GM21528 (cell line): ENCODE measurements around the gene SNX24.
"Not testable (repeated sequence)": the region's sequence is repeated elsewhere in the genome, so short reads cannot be mapped to it uniquely, and the experiment has no call there.

Source experiments
- ATAC-seq: cut with Tn5 transposase; IDR thresholded peaks from one replicate; pipeline ENCODE4 v1.9.1; 2021; ENCODE audit warnings: mild to moderate bottlenecking, moderate library complexity; ENCODE audit not compliant: unreplicated experiment, low FRiP score

The SNX24 gene, protein sequence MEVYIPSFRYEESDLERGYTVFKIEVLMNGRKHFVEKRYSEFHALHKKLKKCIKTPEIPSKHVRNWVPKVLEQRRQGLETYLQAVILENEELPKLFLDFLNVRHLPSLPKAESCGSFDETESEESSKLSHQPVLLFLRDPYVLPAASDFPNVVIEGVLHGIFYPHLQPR

DNA sequence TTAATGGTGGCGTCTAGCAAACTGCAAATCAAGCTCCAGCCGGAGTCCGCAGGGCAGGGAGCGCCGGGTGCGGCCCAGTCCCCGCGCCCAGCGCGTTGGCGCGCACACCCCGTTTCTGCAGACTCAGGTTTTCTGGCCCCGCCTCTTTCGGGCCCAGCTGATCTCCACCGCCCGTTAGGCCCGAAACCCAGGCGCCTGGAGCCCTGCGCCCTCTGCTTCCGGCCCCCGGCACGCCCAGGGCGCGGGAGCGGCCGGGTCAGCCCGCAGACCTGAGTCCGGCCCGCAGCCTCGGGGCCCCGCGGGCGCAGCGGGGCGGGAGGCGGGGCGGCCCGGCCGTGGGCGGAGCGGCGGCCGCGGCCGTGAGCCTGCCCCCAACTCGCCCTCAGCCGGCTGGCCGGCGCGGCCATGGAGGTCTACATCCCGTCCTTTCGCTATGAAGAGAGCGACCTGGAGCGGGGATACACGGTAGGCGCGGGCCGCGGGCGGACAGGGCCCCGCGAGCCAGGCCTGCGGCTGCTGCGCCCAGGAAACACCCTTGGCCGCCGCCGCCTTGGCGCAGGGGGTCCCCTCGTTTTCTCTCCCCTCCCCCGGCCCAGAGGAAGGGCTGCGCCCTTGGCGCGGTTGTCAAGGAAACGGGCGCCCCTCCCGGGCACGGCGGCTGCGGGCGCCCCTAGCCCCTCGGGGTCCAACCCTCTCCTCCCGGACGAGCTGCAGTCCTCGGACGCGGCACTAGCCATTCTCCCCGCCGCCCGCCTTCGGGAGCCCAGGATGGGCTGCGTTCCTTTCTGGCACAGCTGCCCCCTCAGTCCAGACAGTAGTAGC is at the start of gene SNX24:
Gene SNX24 (plus strand): TSS at position 385 of the 822 bp plus-strand sequence. CDS start 21 bp downstream, at position 406.
- ATAC-seq = peak; percentile 85

GRCh38 chr5:122805481-122805880 is 39.9 kb upstream of the SNX24 start:
- no peak for ATAC-seq

DNA sequence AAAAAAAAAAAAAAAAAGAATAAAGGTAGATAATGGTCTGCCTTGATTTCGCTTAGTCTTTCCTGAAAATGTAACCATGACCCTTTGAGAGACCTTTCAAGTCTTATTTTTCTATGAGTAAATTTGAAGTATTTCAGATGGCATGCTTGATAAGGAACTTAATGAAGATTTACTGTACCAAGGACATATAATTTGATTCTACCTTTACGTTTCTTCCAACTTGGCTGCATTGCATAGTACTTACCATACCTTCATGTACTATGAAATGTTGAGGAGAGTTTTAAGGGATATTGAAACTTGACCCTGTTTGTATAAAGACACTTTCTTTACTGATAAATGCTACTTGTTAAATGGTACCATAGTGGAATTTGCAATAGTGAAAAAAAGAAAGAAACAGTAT is 35.0 kb upstream of the SNX24 start:
- ATAC-seq = no peak

DNA sequence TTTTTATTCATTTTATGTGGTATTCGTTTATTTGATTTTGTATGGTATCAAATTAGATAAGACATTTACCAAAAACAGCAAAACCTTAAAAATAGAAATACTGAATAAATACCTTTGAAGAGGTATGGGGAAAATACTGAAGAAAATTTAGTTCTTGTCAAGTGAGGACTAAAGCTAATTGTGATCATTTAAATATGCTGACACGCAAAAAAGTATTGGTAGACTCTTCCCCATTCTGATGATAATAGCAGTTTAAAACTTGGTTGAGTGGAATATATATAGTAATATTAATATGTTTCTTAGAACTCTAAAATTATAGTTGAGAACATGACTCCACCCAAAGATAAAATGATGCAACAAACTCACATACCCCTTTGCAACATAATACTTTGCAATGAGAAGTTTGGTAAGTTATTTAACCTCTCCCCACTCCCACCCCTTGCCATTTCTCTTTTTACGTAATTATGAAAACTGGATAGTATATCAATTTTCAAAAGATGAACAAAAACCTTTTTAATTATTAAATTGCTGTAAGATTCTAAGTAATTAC is 30.1 kb upstream of the SNX24 start:
- ATAC-seq = no peak

- ATAC-seq = no peak
Measured at GRCh38 chr5:122816756-122817155, 28.7 kb upstream of the SNX24 start.

GRCh38 chr5:122831984-122832383 is 13.4 kb upstream of the SNX24 start:
- no peak for ATAC-seq

- ATAC-seq = no peak
Measured at GRCh38 chr5:122835681-122836080, 9.7 kb upstream of the SNX24 start.

- no peak for ATAC-seq
Measured at GRCh38 chr5:122836947-122837346, 8.5 kb upstream of the SNX24 start.

- ATAC-seq = no peak
Measured at GRCh38 chr5:122839731-122840130, 5.7 kb upstream of the SNX24 start.

DNA sequence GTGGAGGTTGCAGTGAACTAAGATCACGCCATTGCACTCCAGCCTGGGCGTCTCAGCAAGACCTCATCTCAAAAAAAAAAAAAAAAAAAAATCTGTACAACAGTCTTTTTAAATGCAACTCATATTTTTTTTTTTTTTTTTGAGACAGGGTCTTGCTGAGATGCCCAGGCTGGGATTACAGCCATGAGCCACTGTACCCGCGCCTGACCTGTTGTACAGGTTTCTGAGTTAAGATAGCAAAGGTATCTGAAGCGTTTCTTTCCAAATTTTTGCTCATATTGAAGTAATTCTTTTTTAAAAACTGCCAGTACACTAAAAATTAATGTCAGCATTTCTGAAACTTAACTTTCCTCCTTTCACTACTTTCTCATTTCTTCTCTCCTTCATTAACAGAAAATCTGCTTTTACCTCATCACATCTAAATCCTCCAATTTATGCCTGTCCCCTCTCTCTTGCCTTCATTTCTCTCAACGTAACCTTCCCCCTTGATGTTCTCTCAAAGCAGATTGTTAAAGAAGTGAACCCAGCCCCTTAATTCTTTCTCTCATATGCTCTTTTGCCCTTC is 3.3 kb upstream of the SNX24 start:
- ATAC-seq = no peak

DNA sequence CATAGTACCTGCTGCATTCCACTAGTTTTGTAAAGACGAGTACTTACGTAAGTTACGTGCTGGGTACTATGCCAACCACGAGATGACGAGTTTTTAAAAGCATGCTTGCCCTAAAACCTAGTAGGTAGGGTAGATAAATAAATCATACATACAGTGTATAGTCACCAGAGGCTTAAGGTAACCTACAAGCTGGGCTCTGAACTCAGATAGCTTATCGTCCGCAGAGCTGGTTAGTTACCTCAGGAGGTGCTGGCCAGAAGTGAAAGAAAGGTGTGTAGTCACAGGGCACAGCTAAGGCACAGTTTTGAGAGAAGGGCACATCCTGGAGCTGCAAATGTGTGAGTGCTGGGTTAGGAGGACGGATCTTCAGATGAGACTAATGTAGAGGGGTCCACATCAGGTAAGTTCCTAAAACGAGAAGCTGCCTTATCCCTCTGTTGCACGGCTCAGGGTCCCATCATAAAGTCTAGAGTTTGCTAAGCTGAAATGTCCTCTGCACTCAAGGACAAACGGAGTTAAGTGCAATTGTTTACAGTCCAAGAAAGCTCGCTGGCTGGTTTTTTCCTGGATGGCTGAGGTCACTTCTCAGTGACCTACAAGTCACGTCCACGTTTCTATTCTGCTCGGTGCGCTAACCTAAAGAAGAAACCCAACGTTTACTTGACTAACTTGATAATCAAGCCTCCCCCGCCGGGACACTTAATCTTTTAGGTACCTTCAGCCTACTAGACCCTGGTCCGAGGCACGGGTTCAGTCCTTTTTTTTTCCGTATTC is 1.1 kb upstream of the SNX24 start:
- no peak for ATAC-seq

DNA sequence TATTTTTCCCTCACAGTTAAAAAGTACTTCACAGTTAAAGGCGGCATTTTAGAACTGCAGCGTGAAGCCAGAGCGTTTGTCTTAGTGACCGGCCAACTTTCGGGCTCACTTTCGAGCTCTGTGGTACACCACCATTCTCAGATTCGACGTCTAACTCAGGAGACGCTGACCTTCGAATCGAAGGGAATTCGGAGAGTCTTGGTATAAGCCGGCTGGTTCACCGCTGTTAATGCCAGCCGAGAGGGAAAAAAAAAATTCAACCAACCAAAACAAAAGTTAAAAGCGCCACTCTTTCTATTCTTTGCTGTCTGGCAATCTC is 544 bp upstream of the SNX24 start:
- ATAC-seq = peak; percentile 57

- no peak for ATAC-seq
Measured at GRCh38 chr5:122846051-122846550, 688 bp downstream of the SNX24 start.

- no peak for ATAC-seq
Measured at GRCh38 chr5:122847687-122848081, 2.3 kb downstream of the SNX24 start.

DNA sequence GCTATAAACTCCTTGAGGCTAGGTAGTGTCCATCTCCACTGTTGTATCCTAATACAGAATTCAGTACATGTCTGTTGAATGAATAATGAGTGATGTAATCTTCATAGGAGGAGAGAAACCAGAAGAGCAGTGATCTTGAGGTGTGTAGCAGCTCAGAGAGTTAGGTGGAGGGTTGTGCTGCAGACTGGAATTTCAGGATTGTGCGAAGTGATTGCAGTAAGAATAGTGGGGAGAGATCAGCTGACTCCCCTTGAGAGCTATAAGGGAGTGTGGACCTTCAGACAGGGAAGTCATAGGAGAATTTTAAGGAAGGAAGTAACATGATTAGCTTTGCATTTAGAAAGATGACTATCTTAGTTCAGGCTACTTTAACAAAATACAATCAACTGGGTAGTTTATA is 4.4 kb downstream of the SNX24 start:
- ATAC-seq = no peak

DNA sequence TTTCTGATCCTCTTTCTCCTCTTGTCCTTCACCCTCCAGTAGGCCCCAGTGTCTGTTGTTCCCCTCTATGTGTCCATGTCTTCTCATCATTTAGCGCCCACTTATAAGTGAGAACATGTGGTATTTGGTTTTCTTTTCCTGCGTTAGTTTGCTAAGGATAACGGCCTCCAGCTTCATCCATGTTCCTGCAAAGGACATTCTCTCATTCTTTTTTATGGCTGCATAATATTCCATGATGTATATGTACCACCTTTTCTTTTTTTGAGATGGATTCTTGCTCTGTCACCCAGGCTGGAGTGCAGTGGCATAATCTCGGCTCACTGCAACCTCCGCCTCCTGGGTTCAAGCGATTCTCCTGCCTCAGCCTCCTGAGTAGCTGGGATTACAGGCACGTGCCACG is 12.1 kb downstream of the SNX24 start:
- not testable (repeated sequence) for ATAC-seq

DNA sequence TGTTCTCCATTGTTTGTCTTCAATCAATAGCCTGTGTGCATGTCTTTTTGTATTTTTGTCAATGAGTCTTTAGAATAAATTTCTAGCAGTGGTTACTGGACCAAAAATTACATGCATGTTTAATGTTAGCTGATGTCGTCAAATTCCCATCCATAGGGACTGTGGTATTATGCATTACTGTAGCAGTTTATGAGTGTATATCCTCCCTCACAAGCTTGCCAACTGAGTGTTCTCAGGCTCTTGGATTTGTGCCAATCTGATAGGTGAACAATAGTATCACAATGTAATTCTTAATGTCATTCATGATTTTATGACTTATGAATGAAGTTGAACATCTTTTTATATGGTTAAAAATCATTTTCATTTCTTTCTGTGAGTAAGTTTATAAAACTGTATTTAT is 13.0 kb downstream of the SNX24 start:
- no peak for ATAC-seq

GRCh38 chr5:122863240-122863639 is 17.8 kb downstream of the SNX24 start:
- no peak for ATAC-seq

- no peak for ATAC-seq
Measured at GRCh38 chr5:122863721-122864120, 18.3 kb downstream of the SNX24 start.

DNA sequence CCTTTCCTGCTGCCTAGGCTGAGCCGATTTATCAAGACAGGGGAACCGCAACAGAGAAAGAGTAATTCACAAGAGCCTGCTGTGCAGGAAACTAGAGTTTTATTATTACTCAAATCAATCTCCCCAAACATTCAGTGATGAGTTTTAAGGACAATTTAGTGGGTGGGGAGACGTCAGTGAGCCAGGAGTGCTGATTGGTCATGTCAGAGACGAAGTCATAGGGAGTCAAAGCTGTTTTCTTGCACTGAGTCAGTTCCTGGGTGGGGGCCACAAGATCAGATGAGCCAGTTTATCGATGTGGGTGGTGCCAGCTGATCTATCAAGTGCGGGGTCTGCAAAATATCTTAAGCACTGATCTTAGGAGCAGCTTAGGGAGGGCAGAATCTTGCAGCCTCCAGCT is 19.0 kb downstream of the SNX24 start:
- ATAC-seq = no peak

DNA sequence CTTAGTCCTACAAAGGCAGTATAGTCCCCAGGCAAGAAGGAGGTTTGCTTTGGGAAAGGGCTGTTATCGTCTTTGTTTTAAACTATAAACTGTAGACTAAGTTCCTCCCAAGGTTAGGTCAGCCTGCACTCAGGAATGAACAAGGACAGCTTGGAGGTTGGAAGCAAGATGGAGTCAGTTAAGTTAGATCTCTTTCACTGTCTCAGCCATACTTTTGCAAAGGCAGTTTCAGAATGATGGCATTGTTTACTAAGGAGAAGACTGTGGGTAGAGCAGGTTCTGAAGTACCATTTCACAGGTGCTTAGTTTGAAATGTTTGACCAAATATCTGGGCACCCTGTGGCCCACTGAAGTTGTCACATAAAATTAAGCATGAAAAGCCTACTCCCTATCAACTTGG is 19.4 kb downstream of the SNX24 start:
- no peak for ATAC-seq
